Mesenchymal stem cell (in vitro differentiated cells and primary cell): ENCODE results near the gene KCNJ16.

Source experiments
- DNase-seq: peaks from one replicate; pipeline ENCODE4 v3.0.0-alpha.2; 2013
- H2AFZ ChIP-seq: one replicate; pipeline ENCODE4 v1.6.1; 2013; ENCODE audit warnings: low read depth, mild to moderate bottlenecking, control low read depth, inconsistent platforms, low read length, moderate library complexity
- H2AK5ac ChIP-seq: 2 replicates; pipeline ENCODE4 v1.6.1; 2013; ENCODE audit warnings: low read length, moderate library complexity, mild to moderate bottlenecking, inconsistent platforms; ENCODE audit not compliant: severe bottlenecking
- H2BK120ac ChIP-seq: one replicate; pipeline ENCODE4 v1.6.1; 2013; ENCODE audit warnings: low read depth, mild to moderate bottlenecking, inconsistent platforms, low read length, moderate library complexity
- H2BK12ac ChIP-seq, 2 experiments: one replicate each; pipeline ENCODE4 v1.6.1; 2013; ENCODE audit warnings: inconsistent platforms in 2 of 2, low read length in 2 of 2, mild to moderate bottlenecking in 2 of 2, moderate library complexity in 2 of 2, control low read depth in 1 of 2
- H2BK15ac ChIP-seq: one replicate; pipeline ENCODE4 v1.6.1; 2013; ENCODE audit warnings: mild to moderate bottlenecking, low read depth, inconsistent platforms; ENCODE audit not compliant: poor library complexity, severe bottlenecking
- H2BK5ac ChIP-seq: 2 replicates; pipeline ENCODE4 v1.6.1; 2013; ENCODE audit warnings: low read depth, mild to moderate bottlenecking, low read length, control low read depth, inconsistent platforms; ENCODE audit not compliant: poor library complexity, severe bottlenecking
- H3K14ac ChIP-seq, 2 experiments: one replicate each; pipeline ENCODE4 v1.6.1; 2013; ENCODE audit warnings: inconsistent platforms in 2 of 2, low read length in 2 of 2, control low read depth in 1 of 2, mild to moderate bottlenecking in 1 of 2, moderate library complexity in 1 of 2
- H3K18ac ChIP-seq, 2 experiments: one replicate each; pipeline ENCODE4 v1.6.1; 2013; ENCODE audit warnings: inconsistent platforms in 2 of 2, low read length in 2 of 2, control low read depth in 1 of 2, low read depth in 1 of 2, mild to moderate bottlenecking in 1 of 2
- H3K23ac ChIP-seq, 2 experiments: one replicate each; pipeline ENCODE4 v1.6.1; 2013; ENCODE audit warnings: inconsistent platforms in 2 of 2, low read length in 2 of 2, mild to moderate bottlenecking in 2 of 2, moderate library complexity in 2 of 2, control low read depth in 1 of 2
- H3K27ac ChIP-seq: 2 replicates; pipeline ENCODE4 v1.5.1; 2013; ENCODE audit warnings: mild to moderate bottlenecking, moderate library complexity, low read length, control low read depth, inconsistent platforms; ENCODE audit not compliant: poor library complexity, severe bottlenecking
- H3K27me3 ChIP-seq, 2 experiments: 2 replicates each; pipeline versions ENCODE4 v1.6.1 to v1.7.0; 2013; ENCODE audit warnings: low read length in 2 of 2, mild to moderate bottlenecking in 2 of 2, moderate library complexity in 2 of 2, control low read depth in 1 of 2, inconsistent platforms in 1 of 2; ENCODE audit not compliant: control insufficient read depth in 1 of 2, insufficient read depth in 1 of 2
- H3K36me3 ChIP-seq, 2 experiments: 2 replicates each; pipeline versions ENCODE4 v1.6.1 to v1.7.0; 2013; ENCODE audit warnings: low read length in 2 of 2, control low read depth in 1 of 2, inconsistent platforms in 1 of 2, low read depth in 1 of 2, mild to moderate bottlenecking in 1 of 2; ENCODE audit not compliant: insufficient read depth in 2 of 2, control insufficient read depth in 1 of 2
- H3K4ac ChIP-seq, 2 experiments: one replicate each; pipeline ENCODE4 v1.6.1; 2013; ENCODE audit warnings: inconsistent platforms in 2 of 2, low read length in 2 of 2, mild to moderate bottlenecking in 2 of 2, moderate library complexity in 2 of 2, control low read depth in 1 of 2, low read depth in 1 of 2
- H3K4me1 ChIP-seq: 2 replicates; pipeline ENCODE4 v1.6.1; 2013; ENCODE audit warnings: low read depth, low read length, control low read depth; ENCODE audit not compliant: control insufficient read depth, insufficient read depth
- H3K4me2 ChIP-seq: 2 replicates; pipeline ENCODE4 v1.6.1; 2013; ENCODE audit warnings: low read length, mild to moderate bottlenecking, inconsistent platforms; ENCODE audit not compliant: poor library complexity, severe bottlenecking
- H3K4me3 ChIP-seq, 2 experiments: 2 replicates each; pipeline versions ENCODE4 v1.5.1 to v1.7.0; 2013; ENCODE audit warnings: low read length in 2 of 2, mild to moderate bottlenecking in 2 of 2, control low read depth in 1 of 2, low read depth in 1 of 2; ENCODE audit not compliant: insufficient read depth in 1 of 2
- H3K79me1 ChIP-seq: replicated peaks from 2 replicates; pipeline ENCODE4 v1.6.1; 2013; ENCODE audit warnings: mild to moderate bottlenecking, control low read depth, low read length, inconsistent platforms; ENCODE audit not compliant: poor library complexity, severe bottlenecking
- H3K9ac ChIP-seq: 2 replicates; pipeline ENCODE4 v1.7.0; 2013; ENCODE audit warnings: mild to moderate bottlenecking, low read length, moderate library complexity
- H3K9me3 ChIP-seq: 2 replicates; pipeline ENCODE4 v1.7.0; 2013; ENCODE audit warnings: mild to moderate bottlenecking, low read length; ENCODE audit not compliant: control insufficient read depth
- H4K8ac ChIP-seq: one replicate; pipeline ENCODE4 v1.6.1; 2013; ENCODE audit warnings: inconsistent platforms, mild to moderate bottlenecking, low read length, moderate library complexity
- H4K91ac ChIP-seq: one replicate; pipeline ENCODE4 v1.6.1; 2013; ENCODE audit warnings: mild to moderate bottlenecking, low read length, inconsistent platforms
- whole genome bisulfite sequencing: methylation state at CpG from one replicate; pipeline ENCODE4 v1.1.7; 2013; ENCODE audit warnings: mixed read lengths; 5-methylcytosine and 5-hydroxymethylcytosine counted together

The KCNJ16 gene

DNA sequence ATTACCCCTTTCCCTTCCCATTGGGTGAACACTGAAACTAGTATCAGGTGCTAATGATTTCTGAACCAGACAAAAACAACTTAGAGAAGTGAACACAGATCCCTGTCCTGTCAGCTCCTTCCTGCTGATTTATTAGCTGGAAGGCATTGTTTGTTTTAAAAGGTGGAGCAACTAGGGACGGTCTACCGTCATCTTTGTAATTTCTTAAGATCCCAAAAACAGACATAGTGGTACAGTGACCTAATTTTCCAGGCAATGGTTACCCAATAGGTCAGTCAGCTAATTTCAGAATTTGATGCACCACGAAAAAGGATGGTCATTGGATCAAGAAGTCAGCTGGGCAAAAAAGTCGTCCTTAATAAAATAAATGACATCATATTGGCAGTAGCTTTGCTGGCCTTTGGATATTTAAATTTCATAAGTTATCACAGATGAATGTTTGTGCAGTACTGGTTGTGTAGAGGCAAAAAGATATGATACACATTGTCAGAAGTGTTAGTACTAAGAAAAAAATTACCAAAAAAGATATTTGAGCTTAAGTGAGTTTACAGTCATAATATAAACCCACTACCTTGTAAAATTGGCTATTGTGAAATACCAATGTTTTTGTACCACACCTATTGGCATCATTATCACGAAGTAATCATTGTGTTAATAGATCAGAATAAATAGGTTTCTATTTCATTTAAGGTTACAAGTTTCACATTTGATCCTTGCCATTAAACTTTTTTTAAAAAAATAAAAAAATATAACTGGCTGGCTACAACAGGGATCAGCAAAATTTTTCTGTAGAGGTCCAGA is 27.2 kb upstream of the KCNJ16 start:
- no peaks in the 10 kb centered on the region for H3K9me3 ChIP-seq
- H3K36me3 ChIP-seq: no peaks in the 10 kb centered on the region
- no peak overlapping the region for H2BK5ac ChIP-seq
- H3K4me1 ChIP-seq: no peaks in the 10 kb centered on the region
- H3K9ac ChIP-seq: no peak overlapping the region
- no peak overlapping the region for H3K4me3 ChIP-seq
- no peak overlapping the region for H2BK120ac ChIP-seq
- H3K14ac ChIP-seq: no peak overlapping the region
- no peak overlapping the region for H3K4me2 ChIP-seq
- H2AFZ ChIP-seq: no peak overlapping the region
- H3K79me1 ChIP-seq: no peaks in the 10 kb centered on the region
- H2BK15ac ChIP-seq: no peak overlapping the region
- WGBS: 80% methylated on average over 4 of the region's 5 CpGs
- no peak overlapping the region for H3K27ac ChIP-seq
- DNase-seq: peak; percentile 18
- H3K27me3 ChIP-seq: no peaks in the 10 kb centered on the region
- H4K8ac ChIP-seq: no peak overlapping the region
- no peak overlapping the region for H4K91ac ChIP-seq
- no peak overlapping the region for H3K23ac ChIP-seq
- no peak overlapping the region for H3K18ac ChIP-seq
- H3K4ac ChIP-seq: no peak overlapping the region
- no peak overlapping the region for H2AK5ac ChIP-seq
- no peak overlapping the region for H2BK12ac ChIP-seq

DNA sequence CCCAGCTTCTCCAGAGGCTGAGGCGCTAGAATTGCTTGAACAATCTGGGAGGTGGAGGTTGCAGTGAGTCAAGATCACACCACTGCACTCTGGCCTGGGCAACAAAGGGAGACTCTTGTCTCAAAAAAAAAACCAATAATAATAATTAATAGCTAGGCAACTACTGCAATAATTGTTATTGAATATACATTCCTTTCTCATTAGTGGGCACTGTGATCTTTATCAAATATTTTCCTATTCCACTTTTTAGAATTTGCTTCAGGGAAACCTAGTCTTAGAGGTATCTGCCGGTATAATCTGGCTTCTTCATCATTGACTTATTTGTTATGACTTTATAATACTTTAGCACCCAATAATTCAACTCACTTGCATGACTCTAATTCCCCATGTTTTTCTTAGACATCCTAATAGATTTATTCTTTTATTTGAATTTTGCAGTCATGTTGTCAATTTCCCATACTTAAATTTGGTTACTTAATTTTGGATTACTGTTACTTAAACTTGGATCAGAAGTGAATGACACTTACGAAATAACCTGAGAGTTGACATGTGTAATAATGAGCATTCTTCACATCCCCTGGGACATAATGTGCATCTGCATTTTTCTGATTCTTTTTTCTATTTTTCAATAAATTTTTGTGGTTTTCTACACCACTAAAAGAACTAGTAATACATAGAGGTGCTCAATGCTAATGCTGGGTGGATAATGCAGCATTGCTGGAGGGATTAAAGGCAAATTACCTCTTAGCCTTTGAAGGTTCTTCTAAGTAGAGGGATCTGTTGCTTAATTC is 25.0 kb upstream of the KCNJ16 start:
- no peak overlapping the region for H2BK5ac ChIP-seq
- no peak overlapping the region for H4K91ac ChIP-seq
- H3K27me3 ChIP-seq: no peaks in the 10 kb centered on the region
- H3K9ac ChIP-seq: no peak overlapping the region
- no peaks in the 10 kb centered on the region for H3K79me1 ChIP-seq
- H3K4ac ChIP-seq: no peak overlapping the region
- H2AFZ ChIP-seq: no peak overlapping the region
- no peak overlapping the region for H3K27ac ChIP-seq
- no peak overlapping the region for H2BK15ac ChIP-seq
- no peak overlapping the region for H4K8ac ChIP-seq
- no peak overlapping the region for H2BK120ac ChIP-seq
- H2AK5ac ChIP-seq: no peak overlapping the region
- no peaks in the 10 kb centered on the region for H3K9me3 ChIP-seq
- DNase-seq: no peak
- no peaks in the 10 kb centered on the region for H3K36me3 ChIP-seq
- 95% methylated on average over 2 of the region's 3 CpGs for WGBS
- H3K14ac ChIP-seq: no peak overlapping the region
- H3K4me2 ChIP-seq: no peak overlapping the region
- H3K4me3 ChIP-seq: no peak overlapping the region
- no peak overlapping the region for H3K18ac ChIP-seq
- no peak overlapping the region for H2BK12ac ChIP-seq
- H3K23ac ChIP-seq: no peak overlapping the region
- no peaks in the 10 kb centered on the region for H3K4me1 ChIP-seq

DNA sequence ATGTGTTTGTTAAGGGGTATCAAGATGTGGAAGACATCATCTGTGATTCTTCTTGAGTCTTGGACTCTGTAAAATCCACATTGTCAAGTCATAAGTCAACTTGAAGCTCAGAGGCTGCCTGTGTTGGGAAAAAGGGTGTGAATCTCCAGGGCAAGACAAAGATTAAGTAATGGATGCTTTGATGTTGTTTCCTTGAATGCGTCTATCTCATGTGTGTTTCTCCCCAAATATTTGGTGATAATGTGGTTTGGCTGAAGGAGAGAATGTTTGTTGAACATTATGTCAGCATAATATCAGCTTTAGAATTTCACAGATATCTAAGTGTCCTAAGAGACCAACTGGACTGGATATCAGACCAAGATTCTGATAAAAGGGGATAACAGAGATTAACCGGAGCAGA is 24.1 kb upstream of the KCNJ16 start:
- Histone ChIP-seq H2AK5ac (no peak overlapping the region), H3K27me3 (no peaks in the 10 kb centered on the region)

More for the DNA sequence above, 24.1 kb upstream of the KCNJ16 start:
- no peak overlapping the region for H3K27ac ChIP-seq
- H3K14ac ChIP-seq: no peak overlapping the region
- DNase-seq: no peak
- no peaks in the 10 kb centered on the region for H3K9me3 ChIP-seq
- H2BK120ac ChIP-seq: no peak overlapping the region
- H2AFZ ChIP-seq: no peak overlapping the region
- no peak overlapping the region for H3K23ac ChIP-seq
- no peak overlapping the region for H3K4me3 ChIP-seq
- H4K8ac ChIP-seq: no peak overlapping the region
- H2BK15ac ChIP-seq: no peak overlapping the region
- WGBS: 100% methylated on average over 2 of the region's 2 CpGs
- H3K4ac ChIP-seq: peak overlapping the region in 1 of 2 experiments; percentile 41
- H3K9ac ChIP-seq: no peak overlapping the region
- H3K79me1 ChIP-seq: no peaks in the 10 kb centered on the region
- no peaks in the 10 kb centered on the region for H3K4me1 ChIP-seq
- no peak overlapping the region for H3K18ac ChIP-seq
- H3K36me3 ChIP-seq: no peaks in the 10 kb centered on the region
- H2BK5ac ChIP-seq: no peak overlapping the region
- no peak overlapping the region for H4K91ac ChIP-seq
- H3K4me2 ChIP-seq: no peak overlapping the region
- peak overlapping the region in 1 of 2 experiments; percentile 18 for H2BK12ac ChIP-seq
